Renal pelvis (tissue), 4 donors: Measurements from ENCODE around the gene RGS6. TPM values are rescaled to one million over a fixed set of nuclear protein-coding genes. Genes with fewer than 3 reads are reported as not detected.

ENCODE experiments used
- DNase-seq: peaks from one replicate; pipeline ENCODE4 v3.0.0-alpha.2; 2013
- polyA plus RNA-seq, 3 donors: library from polyadenylated mRNA; unstranded; fragments of 120-200 nt; gene quantifications; one replicate each; pipeline ENCODE4 v1.2.1, GENCODE V29; 2013; ENCODE audit not compliant: insufficient read length in 3 of 3

Gene RGS6
- polyA plus RNA-seq, 3 donors: 0.62 to 2.0 (median 0.93) TPM

DNA sequence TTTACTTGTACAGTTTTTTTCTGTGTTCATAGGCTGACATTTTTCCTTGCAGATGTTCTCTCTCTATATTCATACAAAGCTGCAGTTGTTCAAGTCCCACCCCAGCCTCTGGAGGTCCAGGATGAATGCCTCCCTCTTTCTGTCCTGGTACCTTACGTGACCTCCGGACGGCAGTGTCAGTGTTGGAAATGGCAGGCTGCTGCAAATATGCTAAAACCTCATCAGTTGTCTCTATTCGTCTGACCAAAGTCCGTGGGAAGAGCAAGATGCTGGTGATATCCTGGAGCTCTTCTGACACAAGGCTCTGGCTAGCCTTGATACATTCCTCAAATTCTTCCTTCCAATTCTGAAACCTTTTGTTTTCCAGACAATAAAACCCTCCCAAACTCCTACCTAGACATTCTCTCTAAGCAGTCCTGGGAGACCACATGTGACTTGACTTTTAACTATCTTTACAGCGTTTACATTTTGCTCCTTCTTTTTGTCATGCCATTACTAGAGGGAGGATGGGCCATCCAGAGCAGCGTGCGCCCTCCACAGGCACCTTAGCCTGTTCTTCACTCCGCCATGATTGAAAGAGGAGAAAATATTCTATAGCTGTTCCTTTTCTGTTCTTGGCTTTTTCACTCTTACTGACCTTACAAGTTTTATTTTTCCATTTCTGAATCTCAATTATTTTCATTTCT, 143.6 kb downstream of the RGS6 start:
- no peak for DNase-seq

GRCh38 chr14:72081137-72081536, 148.9 kb downstream of the RGS6 start:
- no peak for DNase-seq

GRCh38 chr14:72084935-72085334, 152.7 kb downstream of the RGS6 start:
- no peak for DNase-seq

GRCh38 chr14:72089625-72090024, 157.4 kb downstream of the RGS6 start:
- DNase-seq: no peak

- no peak for DNase-seq
These were observed 162.8 kb downstream of the RGS6 start for GRCh38 chr14:72094844-72095582.

- peak; percentile 7 for DNase-seq
These were observed 165.0 kb downstream of the RGS6 start for GRCh38 chr14:72097173-72097783.

GRCh38 chr14:72098210-72098609, 166.0 kb downstream of the RGS6 start:
- DNase-seq: no peak

GRCh38 chr14:72099566-72099965, 167.3 kb downstream of the RGS6 start:
- no peak for DNase-seq

DNA sequence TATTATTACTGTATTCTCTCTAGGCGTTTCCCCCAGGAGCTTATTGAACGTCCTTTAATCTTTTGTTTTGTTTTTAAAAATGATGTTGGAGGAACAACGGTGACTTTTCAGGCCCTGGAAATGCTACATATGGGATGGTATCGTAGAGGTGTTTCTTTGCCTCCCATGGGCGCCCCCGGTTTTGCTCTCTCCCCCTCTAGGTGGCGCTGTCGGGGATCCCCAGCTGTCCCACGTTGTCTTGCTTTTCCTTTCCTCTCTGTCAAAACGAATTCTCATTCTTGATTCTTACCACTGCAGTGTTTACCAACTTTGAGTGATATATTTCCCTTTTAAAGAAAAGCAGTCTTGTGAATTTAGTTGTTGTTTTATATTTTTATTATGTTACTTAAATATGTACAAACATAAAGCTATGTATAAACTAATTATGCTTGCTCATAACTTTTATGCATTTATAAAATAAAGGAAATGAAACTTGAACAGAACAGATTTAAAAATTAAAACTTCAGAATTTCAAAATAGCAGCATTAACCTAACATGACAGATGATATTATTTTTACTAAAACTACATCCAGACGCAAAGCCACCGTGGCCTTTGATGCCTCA, 171.9 kb downstream of the RGS6 start:
- no peak for DNase-seq

GRCh38 chr14:72111911-72112310, 179.7 kb downstream of the RGS6 start:
- DNase-seq: no peak

GRCh38 chr14:72118841-72119240, 186.6 kb downstream of the RGS6 start:
- no peak for DNase-seq

DNA sequence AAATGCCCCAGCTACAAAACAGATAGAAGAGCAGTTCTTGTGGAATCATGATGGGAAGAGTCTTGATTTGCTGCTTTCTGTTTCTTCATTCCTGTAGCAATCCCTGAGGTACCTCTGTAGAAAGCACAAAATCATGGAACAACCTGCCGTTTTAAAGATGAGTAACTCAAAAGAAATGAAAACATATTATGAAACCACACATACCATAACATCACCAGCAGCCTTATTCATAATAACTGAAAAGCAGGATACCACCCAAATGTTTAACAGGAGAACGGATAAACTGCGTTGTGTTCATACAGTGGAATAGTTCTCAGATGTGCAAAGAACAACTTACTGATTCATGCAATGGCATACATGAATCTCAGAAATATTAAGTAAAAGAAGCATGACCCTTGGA, 188.1 kb downstream of the RGS6 start:
- no peak for DNase-seq

DNA sequence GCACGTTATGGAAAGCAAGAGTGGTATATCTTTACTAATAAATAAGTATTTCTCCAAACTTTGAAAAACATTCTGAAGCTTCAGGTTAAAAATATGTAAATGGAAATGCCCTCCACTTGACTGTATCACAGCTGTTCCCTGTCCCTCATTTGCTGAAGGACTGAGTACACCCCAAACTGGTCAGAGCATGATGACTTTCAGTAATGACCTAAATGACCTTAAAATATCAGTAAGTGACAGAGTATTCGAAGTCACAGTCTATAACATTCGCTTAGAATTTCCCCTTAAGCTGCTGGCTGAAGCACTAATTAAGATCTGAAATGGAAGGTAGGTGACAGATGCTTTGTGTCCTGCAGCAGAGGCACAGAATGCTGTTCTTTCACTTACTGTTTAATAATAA, 191.5 kb downstream of the RGS6 start:
- DNase-seq: no peak

DNA sequence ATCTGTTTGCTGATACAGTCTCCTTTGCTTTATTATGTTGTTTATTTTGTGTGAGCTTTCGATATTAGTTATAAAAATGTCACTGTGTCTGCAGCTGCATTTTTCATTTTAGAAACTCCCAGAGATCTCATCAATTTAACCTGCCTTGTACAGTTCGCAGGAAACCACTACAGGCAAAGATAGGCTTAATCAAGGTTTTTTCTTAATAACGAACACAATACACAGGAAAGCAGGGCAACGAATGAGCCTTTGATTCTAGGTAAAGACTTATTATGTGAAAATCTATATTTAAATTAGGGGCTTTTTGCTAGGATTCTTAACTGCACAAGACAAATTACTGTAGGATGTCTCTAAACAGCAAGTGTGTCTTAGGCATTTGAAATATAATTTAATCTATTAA, 191.9 kb downstream of the RGS6 start:
- no peak for DNase-seq

GRCh38 chr14:72126091-72126490, 193.9 kb downstream of the RGS6 start:
- DNase-seq: no peak

- DNase-seq: no peak
These were observed 194.3 kb downstream of the RGS6 start for GRCh38 chr14:72126561-72126960.

DNA sequence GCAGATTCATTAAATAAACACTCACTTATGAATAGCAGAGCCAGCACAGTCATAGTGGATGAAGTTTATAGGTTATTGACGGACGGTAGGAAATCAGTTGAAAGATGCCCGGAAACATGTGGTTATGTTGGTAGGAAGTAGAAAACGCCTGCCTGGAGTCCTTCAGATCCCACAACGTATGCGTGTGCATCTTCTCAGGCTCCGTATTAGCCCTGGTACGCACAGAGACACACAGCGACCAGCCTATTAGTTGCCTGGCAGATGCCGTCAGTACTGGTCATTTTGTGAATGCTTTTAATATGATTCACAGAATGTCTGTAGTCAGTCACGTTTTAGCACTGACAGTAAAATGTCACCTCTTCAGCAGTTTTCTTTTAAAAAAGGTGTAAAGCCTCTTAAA, 196.4 kb downstream of the RGS6 start:
- no peak for DNase-seq

DNA sequence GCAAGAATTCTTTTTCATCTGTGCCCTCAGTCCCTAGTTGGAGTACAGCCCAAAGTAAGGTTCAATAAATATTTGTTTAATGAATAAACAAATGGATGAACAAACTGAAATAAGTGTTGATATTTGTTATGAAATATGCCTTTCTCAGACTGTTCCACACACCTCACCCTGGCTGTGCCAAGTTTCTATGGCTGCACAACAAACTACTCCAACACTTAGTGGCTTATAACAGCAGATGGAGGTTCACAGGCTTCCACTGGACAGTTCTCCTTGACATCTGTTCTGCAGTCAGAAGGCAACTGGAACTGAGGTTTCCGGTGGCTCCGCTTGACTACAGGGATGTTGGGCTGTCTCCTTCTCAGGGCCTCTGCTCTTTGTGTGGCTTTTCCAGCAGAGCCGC, 197.1 kb downstream of the RGS6 start:
- peak; percentile 11 for DNase-seq

GRCh38 chr14:72141084-72141483, 208.9 kb downstream of the RGS6 start:
- no peak for DNase-seq

DNA sequence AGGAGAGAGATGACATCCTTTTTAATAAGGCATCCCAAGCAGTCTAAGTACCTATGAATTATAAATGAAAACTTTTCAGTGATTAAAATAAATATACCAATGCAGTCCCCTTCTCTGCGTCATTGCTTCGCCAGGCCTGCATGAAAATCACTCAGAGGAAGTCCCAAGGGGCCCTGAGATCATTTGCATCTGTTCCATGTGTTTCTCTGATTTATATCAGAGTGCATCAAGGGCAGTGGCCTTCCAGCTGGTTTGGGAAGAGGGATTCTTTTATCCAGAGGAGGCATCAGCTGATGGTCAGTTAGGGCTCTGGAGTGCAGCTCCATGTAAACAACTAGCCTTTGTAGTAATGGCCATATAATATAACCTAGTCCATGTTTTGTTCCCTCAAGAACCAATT, 210.1 kb downstream of the RGS6 start:
- DNase-seq: peak; percentile 2

DNA sequence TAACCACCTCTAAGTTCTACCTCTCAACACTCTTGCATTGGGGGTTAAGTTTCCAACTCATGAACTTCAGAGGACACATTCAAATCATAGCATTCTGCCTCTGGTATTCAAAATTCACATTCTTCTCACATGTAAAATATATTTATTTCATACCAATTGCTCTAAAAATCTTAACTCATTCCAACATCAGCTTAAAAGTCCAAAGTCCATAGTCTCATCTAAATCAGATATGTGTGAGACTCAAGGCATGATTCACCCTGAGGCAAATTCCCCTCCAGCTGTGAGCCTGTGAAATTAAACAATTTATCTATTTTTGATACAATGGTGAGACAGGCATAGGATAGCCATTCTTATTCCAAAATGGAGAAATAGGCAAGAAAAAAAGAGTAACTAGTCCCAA, 214.0 kb downstream of the RGS6 start:
- DNase-seq: no peak

GRCh38 chr14:72154645-72155378, 222.6 kb downstream of the RGS6 start:
- peak; percentile 9 for DNase-seq
